Fibroblast of villous mesenchyme (primary cell): Measurements from ENCODE around the gene SLFN12. TPM values are rescaled to one million over a fixed set of nuclear protein-coding genes. Genes with fewer than 3 reads are reported as not detected.

Experiments used
- DNase-seq: peaks from one replicate; pipeline ENCODE4 v3.0.0-alpha.2; 2010; ENCODE audit warnings: low read depth
- H3K4me3 ChIP-seq: 2 replicates; pipeline ENCODE4 v1.5.1; 2011; ENCODE audit warnings: low read depth, mild to moderate bottlenecking, low read length
- small RNA-seq: library from RNA; depleted of rRNA; stranded (forward); fragments of <200 nt; gene quantifications from one replicate; pipeline ENCODE3, GENCODE V24; 2012
- total RNA-seq: library from RNA; depleted of rRNA; stranded (reverse); fragments of >200 nt; gene quantifications from 2 replicates; pipeline ENCODE4 v1.2.3, GENCODE V29; 2012
- TF ChIP-seq, protein P1 (sequence below): IDR thresholded peaks from 2 replicates; pipeline ENCODE4 v1.5.1; 2012; ENCODE audit warnings: low read depth, mild to moderate bottlenecking, low read length; ENCODE audit not compliant: insufficient read depth

The SLFN12 gene
- total RNA-seq, 1 donor, result 47.9 TPM

DNA sequence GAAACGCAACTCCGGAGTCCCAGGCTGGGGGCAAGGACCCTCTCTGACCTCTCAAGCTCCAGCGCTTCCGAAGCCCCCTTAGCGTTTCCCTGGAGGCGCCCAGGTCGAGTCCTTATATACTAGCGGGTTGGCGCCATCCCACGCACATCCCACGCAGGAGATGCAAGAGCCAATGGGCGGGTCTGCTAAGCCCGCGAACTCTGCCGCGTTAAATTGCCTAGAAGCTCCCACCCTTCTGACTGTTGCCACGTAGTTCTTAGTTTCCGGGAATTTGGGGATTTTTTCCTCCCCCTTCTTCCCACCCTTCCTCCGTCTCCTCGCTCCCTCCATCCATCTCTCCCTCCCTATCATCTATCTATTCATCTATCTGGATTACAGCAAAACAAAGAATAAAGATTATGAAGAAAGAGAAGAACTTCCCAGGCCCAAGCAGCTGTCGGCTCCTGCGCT lies 58.7 kb downstream of the SLFN12 start, which contains the start of gene SLFN11:
TSS of gene SLFN11 (minus strand) at position 88 of the 450 bp plus-strand sequence. CDS start 9,814 bp downstream, outside the sequence.
- H3K4me3 ChIP-seq, result peak within 1 kb of the TSS; percentile 75
- TF ChIP-seq, protein P1, sequence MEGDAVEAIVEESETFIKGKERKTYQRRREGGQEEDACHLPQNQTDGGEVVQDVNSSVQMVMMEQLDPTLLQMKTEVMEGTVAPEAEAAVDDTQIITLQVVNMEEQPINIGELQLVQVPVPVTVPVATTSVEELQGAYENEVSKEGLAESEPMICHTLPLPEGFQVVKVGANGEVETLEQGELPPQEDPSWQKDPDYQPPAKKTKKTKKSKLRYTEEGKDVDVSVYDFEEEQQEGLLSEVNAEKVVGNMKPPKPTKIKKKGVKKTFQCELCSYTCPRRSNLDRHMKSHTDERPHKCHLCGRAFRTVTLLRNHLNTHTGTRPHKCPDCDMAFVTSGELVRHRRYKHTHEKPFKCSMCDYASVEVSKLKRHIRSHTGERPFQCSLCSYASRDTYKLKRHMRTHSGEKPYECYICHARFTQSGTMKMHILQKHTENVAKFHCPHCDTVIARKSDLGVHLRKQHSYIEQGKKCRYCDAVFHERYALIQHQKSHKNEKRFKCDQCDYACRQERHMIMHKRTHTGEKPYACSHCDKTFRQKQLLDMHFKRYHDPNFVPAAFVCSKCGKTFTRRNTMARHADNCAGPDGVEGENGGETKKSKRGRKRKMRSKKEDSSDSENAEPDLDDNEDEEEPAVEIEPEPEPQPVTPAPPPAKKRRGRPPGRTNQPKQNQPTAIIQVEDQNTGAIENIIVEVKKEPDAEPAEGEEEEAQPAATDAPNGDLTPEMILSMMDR, result no peak

DNA sequence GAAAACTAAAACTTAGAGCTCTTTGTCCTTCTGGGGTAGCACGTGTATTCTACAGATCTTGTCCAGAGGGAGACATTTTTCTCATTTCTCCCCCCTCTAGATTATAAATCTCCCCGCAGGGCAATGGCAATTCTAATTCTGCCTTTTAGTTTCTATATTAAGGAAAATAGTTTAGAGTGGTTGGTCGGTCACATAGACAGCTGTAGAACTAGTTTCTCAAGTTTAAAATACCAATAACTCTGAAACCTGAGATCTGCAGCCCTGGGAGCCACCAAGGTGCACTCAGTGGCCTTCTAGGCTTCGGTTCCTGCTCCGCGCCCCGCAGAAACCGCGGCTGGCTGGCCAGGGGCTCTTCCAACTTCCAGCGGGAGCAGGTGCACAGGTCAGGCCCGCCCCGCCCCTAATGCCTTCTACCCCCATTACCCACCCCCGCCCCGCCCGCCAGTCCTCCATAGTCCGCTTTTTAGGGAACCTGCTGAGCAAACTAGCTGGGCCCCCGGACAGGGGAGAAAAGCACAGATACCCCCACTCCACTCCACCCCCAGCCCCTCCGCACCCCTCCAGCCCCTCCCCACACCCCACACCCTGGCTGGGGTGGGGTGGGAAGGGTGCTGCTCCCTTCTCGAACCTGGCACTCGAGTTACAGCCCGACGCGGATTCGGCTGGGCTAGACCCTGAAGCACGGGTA lies 59.3 kb downstream of the SLFN12 start:
- TF ChIP-seq, protein P1, result no peak
- peak; percentile 18 for DNase-seq

More for the DNA sequence above, 58.7 kb downstream of the SLFN12 start, which contains the start of gene SLFN11:
- peak; percentile 97 for DNase-seq

DNA sequence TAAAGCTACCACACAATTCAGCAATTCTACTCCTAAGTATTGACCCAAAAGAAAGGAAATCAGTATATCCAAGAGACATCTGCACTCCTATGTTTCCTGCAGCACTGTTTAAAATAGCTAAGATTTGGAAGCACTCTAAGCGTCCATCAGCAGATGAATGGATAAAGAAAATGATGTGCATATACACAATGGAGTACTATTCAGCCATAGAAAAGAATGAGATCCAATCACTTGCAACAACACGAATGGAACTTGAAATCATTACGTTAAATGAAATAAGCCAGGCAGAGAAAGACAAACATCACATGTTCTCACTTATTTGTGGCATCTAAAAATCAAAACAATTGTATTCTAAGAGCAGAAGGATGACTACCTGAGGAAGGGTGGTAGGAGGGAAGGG lies 60.4 kb downstream of the SLFN12 start:
- H3K4me3 ChIP-seq, result peak overlapping the region; percentile 75
- TF ChIP-seq, protein P1, result no peak
- no peak for DNase-seq

More for the DNA sequence above, 59.3 kb downstream of the SLFN12 start:
- peak overlapping the region; percentile 75 for H3K4me3 ChIP-seq

DNA sequence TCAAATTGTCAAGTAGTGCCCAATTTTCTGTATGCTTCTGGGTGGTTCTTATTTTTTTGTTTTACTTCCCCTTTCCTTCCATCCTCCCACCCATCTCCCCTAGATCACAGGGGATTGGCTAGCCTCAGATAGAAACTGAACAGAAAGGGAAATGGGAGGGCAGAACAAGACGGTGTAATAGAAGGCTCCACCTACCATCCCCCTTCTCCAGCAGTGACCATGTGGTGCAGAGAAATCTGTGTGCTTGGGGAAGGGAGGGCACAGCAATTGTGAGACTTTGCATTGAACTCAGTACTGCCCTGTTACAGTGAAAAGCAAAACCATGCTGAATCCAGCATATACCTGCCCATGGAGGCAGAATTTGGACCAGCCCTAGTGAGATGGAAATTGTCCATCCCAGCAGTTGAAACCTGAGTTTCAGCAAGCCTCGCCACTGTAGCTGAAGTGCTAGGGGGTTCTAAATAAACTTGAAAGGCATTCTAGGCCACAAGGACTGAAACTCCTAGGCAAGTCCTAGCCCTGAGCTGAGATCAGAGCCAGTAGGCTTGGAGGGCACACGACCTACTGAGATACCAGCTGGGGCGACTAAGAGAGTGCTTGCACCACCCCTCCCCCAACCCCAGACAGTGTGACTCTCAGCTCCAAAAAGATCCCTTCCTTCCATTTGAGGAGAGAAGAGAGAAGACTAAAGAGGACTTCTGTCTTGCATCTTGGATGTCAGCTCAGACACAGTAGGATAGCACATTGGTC lies 64.0 kb downstream of the SLFN12 start:
- TF ChIP-seq, protein P1, result no peak
- no peak overlapping the region for H3K4me3 ChIP-seq
- peak; percentile 34 for DNase-seq

DNA sequence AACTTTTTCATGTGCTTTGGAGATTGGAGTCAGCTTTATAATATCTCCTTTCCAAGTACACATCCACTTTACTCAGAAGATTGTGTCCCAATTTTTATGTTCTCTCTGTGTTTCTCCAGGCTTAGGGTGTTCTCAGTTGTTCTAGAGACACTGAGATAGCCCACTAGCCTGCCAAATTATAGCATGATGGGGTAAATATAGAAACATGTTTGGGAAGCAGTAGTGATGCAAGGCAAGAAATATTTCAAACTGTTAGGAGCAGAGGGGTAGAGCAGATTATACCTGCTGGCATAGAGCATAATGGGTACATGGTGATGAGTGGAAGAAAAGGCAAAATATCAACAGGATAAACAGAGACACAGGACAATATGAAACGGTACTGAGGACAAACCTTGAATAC lies 71.3 kb downstream of the SLFN12 start:
- no peak overlapping the region for H3K4me3 ChIP-seq
- TF ChIP-seq, protein P1, result no peak
- no peak for DNase-seq

Small RNAs within 50 kb of the gene (small RNA-seq; reads per million reads assigned to genes)
- not detected for gene AC060766.3
- gene AC060766.5, result not detected

Other genes starting within 250 kb of the SLFN12 start
- not detected in 2 replicates for gene SLC35G3, start 238.1 kb downstream of the SLFN12 start, total RNA-seq
- 65.1 and 67.8 TPM in 2 replicates for gene SLFN5, start 189.4 kb downstream of the SLFN12 start, total RNA-seq
- 54.8 and 95.9 TPM in 2 replicates for gene SLFN11, start 58.9 kb downstream of the SLFN12 start, total RNA-seq
- 1.6 and 2.6 TPM in 2 replicates for gene SLFN13, start 16.3 kb upstream of the SLFN12 start, total RNA-seq
- not detected in 2 replicates for gene SLFN12L, start 105.2 kb upstream of the SLFN12 start, total RNA-seq
- not detected in 2 replicates for gene SLFN14, start 128.3 kb upstream of the SLFN12 start, total RNA-seq
- 6.4 and 7.3 TPM in 2 replicates for gene PEX12, start 146.1 kb upstream of the SLFN12 start, total RNA-seq
- gene AP2B1, start 154.8 kb upstream of the SLFN12 start, total RNA-seq, result 86.7 and 97.6 TPM in 2 replicates